Suppressor macrophage treated with lipopolysaccharide for 4 hours (primary cell): ENCODE measurements around the gene TGFBI.
A peak's percentile ranks its signal among the peaks of the same experiment; 100 is the strongest.

Experiments
- DNase-seq: peaks from one replicate; pipeline ENCODE4 v3.0.0-alpha.2; 2020

The TGFBI gene

DNA sequence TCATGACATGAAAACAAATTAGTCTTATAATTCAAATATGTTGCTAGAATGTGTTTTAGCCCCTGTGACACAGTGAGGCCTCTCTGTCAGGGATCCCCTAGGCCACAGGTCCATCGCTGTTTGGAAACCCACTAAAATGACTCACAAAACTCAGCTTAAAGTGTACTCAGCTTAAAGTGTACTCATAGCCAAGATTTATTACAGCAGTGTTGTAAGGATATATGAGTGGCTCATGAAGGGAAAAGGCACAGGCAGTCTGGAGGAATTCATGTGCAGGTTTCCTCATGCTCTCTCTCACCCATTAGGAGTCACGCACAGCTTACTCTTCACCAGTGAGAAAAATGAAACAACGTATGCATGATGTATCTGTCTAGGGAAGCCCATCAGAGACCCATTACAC, 24.4 kb upstream of the TGFBI start:
- DNase-seq, result peak; percentile 43

DNA sequence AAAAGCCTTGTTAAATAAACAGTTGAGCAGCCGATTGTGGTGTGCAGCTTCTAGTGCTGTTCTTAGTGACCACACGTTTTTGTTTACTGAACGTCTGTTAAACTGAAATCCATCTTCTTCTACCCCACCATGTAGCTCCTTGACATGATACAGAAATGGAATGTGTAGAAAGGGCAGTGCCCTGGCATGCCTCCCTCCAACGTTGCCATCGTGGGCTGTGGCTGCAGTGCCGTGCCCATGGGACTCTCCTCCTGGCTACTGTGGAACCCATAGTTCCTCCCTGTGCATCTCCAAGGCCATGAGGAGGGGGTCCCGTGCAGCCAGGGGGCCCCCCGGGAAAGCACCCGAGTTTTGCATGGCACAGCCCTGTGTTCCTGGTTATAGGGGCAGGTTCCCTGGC, 23.3 kb upstream of the TGFBI start:
- no peak for DNase-seq

DNA sequence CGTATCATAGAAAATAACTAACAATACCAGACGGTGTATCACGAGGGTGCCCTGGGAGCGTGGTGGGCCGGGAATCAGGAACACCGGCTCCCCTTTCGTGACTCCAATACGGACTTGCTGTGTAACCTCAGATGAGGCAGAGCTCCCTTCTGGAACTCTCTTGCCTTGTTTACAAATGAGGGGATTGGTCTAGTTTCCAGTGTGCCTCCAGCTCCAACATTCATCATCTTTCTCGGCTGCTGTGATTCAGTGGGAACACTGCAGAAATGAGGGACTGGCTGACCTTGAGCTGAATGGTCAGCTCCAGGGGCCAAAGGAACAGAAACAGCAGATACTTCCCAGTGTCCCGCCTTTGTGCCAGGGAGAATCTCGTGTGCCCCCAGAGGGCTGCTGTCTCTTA, 22.6 kb upstream of the TGFBI start:
- no peak for DNase-seq

DNA sequence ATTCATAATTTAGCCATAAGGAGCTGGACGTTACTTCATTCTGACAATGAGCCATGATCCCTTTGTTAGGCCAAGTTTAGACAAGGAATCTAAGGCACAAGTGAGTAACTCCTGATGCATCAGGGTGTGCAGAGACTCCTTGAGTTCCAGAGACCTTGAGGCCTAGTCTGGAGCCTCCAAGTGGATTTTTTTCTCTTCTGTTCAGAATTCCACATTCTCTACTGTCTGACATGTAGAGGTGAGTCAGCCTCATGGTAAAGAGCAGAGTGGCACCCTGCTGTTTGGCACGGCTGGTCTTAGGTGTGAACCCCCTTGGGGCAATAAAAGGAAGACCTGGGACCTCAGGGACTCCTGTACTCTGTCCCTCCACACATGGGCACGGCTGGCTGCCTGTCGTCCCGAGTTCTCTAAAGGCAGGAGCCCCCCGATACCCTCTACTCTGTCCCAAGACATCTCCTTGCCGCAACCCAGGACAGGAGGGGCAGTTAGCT, 22.0 kb upstream of the TGFBI start:
- no peak for DNase-seq

DNA sequence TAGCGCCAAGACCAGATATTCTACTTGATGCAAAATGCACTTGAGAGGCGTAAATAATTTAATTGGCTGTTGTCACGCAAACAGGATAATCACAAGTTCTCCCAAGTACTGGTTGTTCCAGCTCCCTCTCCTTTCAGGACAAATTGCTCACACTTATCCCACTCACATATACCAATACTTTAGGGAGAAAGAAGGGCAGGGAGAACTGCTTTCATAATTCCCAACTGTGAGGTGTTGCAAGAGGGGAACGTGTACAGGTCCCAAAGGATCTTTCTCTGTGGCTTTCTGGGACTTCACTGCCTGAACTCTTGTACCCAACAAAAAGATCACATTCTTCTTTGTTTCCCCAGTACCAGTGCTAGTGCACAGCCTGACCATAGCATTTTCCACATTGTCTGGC, 21.5 kb upstream of the TGFBI start:
- DNase-seq, result no peak

DNA sequence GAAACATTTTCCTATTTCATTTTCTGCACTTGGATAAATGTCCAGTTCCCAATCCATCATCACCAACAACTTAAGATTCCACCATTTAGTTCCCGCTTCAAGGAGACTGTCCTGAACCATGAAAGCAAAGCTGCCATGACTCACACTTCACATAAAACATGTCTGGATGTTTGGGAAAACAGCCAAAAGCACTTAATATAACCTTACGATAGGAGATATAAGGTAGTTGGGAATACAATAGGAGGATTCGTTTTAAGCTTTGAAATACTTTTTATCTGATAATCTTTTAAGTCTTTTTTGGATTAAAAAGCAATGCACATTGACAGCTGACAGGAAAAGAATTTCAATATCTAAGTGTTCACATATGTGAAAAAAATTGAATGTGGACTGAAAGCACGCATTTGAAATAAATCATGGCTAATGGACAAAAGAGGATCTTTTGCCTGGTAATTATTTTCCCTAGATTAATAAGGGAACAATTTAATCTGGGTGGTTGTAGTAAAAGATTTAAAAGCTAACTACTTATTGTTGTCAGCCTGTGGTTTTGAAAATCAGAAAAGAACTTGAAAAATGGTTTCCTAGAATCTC, 17.3 kb upstream of the TGFBI start:
- DNase-seq, result no peak

DNA sequence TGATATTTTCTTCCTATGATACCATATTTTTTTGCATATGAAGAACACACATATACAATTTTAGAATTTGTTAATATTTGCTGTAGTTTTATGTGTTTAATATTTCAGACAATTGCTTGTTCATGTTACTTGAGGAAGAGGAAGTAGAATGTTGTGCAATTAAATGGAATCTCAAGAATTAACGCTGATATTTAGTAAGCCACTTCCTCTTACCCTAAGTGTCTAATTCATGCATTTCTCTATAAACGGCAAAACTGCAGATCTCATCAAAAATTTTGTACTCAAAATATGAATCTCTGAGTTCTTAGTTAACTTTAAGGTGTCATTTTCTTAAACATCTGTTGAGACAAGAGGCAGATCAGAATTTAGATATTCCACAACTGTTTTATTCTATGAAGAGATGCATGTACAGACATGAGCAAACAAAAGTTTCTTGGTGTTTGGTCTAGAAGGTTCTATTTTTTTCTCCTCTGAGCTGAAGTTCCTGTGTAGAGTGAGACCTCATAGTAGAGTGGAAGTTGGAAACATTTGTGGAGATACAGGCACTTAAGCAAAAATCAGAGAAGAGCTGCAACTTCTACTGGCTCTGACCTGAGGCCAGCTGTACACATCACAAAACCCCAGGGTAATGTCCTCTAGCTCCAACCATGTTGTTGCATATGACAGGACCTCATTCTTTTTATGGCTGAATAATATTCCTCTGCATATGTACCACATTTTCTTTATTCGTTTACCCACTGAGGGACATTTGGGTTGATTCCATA, 16.6 kb upstream of the TGFBI start:
- peak; percentile 89 for DNase-seq

DNA sequence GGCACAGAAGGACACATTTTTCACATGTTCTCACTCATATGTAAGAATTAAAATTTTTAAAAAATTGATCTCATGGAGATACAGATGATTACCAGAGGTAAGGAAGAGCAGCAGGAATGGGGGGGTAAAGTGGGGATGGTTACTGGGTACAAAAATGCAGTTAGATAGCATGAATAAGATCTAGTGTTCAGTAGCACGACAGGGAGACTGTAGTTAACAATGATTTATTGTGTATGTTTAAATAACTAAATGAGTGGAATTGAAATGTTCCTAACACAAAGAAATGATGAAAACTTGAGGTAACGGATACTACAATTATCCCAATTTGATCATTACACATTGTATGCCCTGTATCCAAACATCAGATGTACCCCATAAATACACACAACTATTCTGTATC, 15.2 kb upstream of the TGFBI start:
- DNase-seq, result no peak

DNA sequence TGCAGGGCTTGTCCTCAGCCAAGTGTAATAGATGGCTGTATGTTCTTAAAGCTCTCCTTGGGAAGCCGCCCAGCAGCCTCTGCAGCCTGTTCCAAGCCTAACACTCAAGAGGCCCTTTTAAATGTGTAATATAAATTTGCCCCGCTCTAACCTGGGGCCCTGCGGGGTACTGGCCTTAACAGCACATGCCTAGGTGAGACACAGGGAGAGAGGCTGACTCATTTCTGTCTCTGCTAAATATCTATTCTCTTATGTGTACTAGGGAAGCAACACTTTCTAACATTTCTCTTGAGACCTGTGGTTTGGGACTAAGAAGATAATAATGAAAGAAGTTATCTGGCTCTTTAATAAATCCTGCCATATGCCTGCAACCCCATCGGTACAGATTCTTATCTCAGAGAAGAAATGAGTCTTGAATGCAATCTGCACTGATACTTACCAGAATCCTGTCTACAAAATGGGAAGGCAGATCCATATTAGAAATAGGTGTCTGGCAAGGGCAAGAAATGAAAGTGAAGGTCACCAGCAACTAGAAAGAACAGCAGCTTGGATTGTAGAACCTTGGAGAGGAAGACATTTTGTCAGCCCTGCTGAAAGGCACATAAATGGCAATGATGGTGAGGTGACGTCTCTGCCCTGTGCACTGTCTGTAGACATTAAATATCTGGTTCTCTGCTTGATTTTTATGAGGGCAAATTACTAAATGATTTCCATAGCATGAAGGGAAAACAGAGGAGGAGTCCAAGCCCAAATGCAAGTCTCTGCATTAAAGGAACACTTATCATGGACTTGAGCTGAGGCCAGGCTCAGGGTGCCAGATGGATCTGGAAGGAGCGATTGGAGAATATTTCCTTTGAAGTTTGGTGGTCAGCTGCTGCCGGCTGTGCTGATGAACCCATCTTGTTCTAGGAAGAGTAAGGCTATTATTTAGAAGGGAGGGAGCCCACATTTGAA, 14.5 kb upstream of the TGFBI start:
- no peak for DNase-seq

DNA sequence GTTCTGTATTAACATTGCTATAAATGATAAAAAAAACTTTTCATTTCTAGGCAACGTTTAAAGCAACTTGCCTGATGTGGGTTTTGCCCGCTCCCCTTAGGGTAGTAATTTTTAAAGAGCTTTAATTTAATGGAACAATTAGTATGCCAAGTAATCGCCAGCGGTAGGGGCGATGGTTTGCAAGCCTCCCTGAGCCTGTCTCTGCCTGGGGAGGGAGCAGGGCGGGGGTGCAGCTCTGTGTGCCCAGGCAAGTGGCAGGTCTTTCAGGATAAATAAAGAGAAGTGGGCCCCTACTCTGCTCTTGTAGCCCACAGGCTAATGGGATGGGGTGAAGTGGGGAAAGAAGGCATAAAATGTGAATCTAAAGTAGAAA, 13.8 kb upstream of the TGFBI start:
- DNase-seq, result no peak

DNA sequence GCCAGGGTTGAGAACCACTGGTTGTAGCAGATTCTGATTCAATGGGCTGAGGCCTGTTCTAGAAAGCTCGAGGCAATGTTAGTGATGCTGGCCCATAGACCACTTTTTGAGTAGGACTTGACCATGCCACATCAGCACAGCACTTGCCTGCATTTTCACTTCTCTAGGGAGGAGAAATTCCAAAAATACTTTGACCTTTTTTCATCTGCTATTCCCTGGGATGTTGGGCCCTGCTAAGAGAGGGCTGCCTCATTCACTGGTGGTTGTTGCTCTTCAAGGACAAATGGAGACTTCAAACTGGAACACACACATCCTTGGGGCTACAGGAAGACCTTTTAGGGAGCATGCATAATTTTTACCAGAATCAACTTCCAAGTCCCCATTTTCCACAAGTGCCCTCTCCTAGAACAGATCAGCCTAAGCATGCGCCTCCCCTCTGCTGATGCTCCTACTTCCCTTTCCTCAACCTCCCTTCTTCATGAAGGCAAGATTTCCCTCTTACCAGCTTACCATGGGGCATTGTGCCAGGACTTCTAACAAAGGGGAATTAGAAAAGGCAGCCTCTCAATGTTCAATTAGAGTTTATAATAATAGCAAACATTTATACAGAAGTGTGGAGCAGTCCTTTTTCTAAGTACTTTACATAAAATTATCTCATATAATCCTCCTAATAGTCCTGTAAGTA, 12.7 kb upstream of the TGFBI start:
- DNase-seq, result no peak

DNA sequence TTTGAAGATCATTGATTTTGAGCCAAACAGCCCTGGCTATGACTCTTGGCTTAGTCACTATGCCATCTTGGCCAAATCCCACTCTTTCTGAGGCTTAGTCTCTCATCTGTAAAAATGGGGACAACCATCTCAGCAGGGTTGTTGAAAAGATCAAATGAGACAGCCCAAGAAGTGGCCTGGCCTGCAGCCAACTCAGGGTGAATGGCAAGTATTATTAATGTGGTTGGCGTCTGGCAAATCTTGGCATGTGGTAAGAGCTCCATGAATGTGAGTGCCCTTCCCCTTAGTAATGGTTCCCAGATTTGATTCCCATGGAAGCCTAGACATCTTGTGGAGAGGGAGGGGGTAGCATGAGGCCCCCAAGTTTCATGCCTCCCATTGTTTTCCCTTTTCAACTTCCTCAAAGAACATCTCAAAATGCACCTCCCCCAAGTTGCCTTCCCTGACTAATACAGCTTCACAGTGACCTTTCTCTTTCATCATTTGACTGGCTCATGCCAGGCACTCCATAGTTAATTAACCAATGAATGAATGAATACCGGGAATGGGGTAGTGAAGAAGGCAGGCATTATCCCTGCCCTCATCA, 11.8 kb upstream of the TGFBI start:
- DNase-seq, result peak; percentile 81

DNA sequence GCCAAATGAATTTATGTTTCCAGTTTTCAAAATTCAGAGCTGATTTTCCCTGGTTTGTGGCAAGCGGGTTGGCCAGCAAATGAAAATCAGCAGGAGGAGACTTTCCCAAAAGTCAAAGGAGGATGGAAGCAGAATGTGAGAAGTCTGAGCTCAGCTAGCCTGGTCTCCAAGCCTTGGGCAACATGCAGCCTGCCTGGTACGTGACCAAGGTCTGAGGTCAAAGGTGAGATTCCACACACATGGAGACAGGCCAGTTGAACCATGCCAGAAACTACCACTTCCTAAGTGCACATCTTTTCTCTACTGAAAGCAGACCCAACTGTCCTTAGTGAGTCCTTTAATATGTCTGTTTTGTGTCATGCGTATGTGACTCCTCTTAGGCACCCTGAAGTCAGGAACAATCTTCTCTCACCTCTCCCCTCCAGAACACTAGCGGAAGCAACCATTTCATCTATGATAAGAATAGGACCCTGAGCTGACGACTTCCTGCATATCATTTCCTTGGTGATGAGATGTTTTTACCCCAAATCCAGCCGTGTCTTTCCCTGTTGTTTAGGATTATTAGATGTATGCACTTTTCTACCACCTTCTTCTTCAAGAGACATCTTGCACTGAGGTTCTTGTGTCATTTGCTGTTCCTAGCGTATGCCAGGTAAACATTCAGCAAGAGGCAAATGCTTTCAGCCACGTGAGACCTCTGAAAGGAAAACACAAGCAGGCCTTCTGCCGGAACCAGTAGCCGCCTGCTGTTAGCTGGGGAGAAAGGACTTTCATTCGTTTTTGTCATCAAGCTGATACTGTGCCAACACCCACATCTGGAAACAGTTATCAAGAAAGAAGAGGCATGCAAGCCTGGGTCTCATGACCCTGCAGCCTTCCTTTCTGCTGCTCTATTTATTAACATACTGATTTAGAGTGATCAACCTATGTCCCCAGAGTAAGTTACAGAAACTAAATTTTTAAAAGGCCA, 9.7 kb upstream of the TGFBI start:
- no peak for DNase-seq

DNA sequence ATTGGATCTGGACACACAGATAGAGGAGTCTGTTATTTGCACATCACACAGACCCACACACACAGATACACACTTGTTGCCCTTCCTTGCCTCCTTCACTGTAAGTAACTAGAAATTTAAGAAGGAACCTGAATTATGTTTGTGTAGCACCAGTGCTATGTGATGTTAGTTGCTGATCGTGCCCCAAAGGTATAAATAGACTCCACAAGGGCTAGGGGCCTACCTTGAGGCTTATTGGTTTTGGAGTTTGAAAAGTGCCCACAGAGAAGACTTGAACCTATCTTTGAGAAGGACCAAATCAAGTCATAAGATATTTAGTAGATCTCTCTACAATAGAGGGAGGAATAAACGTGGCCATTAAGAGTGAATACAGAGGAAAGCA, 8.8 kb upstream of the TGFBI start:
- DNase-seq, result no peak

DNA sequence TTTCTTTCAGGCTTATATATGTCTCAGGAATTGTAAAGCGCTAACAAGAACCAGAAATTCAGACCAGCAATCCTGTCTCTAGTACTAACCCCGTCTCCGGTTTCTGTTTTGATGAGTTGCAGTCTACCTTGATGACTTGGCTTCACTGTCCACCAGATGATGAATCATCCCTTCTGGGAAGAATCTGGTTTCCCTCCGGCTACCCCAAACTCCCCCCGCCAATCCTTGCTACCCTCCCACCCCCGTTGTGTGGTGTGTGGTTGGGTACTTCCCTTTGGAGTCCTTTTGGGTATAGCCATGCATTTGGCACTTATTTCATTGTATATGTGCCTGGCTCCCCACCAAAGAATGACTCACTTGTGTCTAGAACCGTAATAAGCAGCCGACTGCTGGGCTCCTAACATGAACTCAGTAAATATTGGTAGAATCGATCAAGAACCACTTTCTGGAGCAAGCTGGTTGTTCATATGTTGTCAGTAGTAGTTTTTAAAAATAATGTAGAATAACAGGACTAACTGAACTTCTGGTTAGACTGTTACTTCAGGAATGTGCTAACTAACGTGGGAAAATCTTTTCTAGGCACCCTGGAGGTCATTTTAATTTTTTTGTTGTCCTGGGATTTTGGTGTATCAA, 8.3 kb upstream of the TGFBI start:
- DNase-seq, result peak; percentile 96

DNA sequence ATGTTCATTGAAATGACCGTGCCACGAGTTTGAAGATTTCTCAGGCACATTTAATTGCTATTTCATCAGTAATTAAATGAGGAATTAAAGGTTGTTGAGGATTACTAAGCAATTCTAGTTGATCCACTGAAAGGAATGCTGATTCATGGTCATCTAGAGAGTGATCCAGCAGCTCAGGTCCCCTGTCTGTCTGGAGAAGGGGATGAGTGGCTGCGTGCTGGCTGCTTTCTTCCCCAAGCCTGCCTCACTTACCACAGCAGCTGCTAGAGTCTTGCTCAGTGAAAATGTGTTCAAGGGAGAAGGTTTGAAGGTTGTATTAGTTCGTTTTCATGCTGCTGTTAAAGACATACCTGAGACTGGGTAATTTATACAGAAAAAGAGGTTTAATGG, 7.8 kb upstream of the TGFBI start:
- no peak for DNase-seq

DNA sequence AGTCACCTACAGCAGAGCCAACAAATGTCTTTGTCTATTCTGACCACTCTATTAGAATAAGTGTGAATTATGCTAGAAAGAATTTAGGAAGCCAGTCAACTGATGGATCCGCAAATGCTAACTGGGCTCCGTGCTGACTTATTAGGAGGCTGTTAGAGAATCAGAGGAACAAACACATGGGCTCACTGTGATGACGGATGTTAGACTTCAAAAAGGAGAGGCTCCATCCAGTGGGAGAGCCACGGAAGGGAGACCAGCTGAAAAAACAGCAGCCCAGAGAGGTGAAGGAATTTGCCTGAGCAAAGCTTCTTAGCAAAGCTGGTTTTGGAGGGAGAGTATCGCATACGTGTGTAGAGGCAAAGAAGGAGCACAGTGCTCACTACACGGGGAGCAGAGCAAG, 5.8 kb upstream of the TGFBI start:
- no peak for DNase-seq

DNA sequence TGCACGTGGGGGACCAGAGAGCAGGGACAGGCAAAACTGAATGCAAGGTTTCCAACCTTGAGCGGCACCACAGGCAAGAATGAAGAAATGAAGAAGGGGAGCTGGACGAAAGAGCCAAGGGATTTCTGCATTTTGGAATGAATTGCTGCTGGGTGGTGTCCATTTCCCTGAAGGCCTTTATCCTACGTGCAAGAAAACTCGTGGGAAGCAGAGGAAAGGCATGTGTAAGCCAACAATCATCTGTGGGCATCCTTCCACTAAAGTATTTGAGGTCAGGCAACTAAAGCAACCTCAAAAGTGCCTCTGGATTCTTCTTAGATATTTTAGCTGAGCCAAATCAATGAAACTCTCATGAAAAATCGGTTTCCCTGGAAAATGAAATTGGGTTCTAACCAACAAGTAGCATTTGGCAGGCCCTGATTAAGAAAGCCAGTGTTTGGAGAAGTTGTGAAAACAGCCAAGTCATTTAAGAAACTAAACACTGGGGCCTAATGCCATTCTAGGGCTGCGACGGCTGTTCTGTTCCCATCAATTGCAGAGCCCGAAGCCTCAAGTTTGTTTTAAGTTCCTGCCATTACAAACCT, 4.7 kb upstream of the TGFBI start:
- DNase-seq, result peak; percentile 61

DNA sequence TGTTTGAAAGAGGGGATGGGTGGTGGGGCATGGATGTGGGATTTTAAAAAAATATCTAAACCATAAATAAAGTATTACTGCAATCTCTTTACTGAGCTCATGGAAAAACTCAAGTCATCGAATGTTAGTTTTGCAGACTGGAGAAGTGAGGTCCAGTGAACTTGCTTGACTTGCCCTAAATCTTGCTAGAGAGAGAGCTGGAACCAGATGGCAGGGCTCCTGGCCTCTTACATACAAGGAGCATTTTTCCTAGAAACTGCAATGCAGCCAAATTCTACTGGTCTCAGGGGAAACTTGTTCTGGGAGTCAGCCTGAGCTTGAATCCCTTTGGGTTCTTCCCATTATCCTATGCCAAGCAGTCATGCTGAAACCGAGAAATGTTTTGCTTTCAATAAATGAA, 2.9 kb upstream of the TGFBI start:
- no peak for DNase-seq

DNA sequence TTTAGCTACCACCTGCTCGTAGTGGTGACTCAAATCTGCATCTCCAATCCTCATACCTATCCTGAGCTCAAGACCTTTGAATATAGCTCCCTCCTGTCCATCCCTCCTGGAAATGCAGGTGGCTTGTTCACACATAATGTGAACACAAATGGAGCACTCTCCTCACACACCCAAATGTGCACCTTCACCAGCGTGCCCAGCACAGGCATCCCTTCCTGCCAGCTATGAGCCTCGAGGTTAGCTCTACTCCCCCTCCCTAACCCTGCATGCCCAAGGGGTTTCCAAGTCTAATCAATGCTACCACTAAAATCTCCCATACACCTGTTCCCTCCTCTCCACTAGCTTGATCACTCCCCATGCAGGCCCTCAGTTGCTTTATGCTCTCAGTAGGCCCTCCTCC, 2.2 kb upstream of the TGFBI start:
- no peak for DNase-seq

DNA sequence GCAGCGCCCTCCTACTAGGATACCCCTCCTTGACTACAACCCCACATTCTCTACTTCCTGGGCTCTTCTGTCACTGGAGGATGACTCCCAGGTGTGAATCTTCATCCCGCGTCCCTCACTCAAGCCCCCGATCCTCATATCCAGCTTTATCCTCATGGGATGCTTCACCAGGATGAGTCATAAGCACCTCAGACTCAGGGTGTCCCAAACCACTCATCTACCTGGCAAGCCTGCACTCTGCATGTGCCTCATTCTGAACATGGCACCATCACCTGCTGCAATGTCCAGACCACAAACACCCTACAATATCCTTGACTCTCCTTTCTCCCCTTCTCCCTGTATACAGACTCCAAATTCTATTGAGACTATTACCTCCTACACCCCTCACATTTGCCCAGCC, 1.5 kb upstream of the TGFBI start:
- no peak for DNase-seq
